GM18951 (cell line): Measurements from ENCODE around the gene DUSP8.

Source experiments
- POLR2A ChIP-seq: IDR thresholded peaks from 4 replicates; pipeline ENCODE4 v1.6.1; 2011; ENCODE audit warnings: mild to moderate bottlenecking; ENCODE audit not compliant: insufficient read length, insufficient read depth; ENCODE audit errors: extremely low read depth
- in situ Hi-C: fragments of 300-500 bp; cut with MboI; formaldehyde crosslinking; loops from one replicate; pipeline ENCODE4 v1.12.0; 2022; ENCODE audit warnings: low sequenced_read_pairs, mixed read lengths, inconsistent platforms; ENCODE audit not compliant: unreplicated experiment

Gene DUSP8

DNA sequence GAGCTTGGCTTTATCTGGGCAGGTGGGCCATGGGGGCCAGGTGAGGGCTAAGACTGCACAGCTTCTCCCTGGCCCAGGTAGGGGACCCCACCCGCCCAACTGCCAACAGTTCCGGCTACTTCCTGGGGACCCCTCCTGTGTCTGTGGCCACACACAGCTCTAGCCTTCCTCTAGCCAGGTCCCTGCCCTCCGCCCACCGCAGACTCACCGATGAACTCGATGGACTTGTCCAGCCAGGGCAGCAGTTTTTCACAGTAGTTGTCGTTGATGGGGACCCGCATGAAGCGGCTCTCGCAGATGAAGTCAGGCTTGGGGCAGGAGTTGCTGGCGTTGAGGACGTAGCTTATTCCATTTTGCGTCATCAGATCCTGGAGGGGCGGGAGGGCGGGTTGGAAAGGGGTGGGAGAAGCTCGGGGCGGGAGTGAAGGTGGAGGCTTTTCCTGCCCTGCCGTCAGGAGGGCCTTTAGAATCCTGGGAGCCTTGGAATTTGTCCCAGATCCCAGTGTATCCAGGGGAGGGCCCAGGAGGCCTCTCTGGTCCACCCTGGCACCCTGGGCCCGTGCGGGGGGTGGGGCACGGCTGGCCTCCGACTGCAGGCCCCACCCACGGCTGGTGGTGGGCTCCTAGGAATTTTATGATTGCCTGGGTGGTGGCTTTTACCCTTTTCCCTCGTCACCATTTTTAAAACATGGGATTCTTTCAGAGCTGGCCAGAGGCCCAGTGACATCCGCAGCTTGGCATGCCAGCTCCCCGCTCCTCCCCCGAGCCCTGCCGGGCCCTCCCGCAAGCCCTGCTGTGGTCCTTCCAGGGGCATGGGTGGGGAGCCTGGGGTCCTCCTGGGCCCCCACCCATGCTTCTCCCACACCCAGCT is 13.9 kb downstream of the DUSP8 start:
- no peak for TF ChIP-seq POLR2A
- in situ Hi-C loops, result no loop called here

DNA sequence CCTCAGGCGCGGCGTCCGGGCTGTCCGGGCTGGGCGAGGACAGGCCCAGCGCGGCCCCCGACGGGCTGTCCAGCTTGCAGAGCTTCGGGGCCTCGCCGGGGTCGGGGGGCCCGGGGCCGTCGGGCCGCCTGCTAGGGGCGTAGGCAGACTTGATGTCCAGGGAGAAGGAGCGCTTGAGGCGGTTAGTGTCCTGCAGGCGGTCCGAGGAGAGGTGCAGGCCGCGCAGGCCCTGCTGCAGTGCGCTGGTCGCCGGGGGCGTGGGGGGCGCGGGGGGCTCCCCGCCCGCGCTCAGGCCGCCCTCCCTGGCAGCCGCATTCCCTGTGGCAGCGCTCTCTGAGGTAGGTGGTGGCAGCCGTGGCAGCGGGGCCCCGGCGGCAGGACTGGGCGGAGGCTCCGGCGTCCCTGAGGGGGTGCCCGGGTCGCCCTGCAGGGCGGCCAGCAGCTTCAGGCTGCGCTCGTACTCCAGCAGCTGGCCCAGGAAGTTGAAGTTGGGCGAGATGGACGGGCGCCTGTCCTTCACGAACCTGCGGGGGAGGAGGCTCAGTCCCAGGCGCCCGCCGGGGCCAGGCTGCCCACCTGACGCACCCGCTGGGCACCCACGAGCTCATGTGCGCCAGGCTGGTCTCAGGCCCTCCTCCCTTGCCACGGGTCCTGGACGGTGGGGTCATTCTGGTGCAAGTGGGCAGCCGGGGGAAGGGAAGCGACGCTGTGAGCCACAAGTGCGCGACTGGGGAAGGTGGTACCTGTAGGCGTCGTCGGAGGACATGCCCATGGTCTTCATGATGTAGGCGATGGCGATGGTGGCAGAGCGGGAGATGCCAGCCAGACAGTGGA is 14.8 kb downstream of the DUSP8 start:
- TF ChIP-seq POLR2A, result no peak
- in situ Hi-C loops, result no loop called here

DNA sequence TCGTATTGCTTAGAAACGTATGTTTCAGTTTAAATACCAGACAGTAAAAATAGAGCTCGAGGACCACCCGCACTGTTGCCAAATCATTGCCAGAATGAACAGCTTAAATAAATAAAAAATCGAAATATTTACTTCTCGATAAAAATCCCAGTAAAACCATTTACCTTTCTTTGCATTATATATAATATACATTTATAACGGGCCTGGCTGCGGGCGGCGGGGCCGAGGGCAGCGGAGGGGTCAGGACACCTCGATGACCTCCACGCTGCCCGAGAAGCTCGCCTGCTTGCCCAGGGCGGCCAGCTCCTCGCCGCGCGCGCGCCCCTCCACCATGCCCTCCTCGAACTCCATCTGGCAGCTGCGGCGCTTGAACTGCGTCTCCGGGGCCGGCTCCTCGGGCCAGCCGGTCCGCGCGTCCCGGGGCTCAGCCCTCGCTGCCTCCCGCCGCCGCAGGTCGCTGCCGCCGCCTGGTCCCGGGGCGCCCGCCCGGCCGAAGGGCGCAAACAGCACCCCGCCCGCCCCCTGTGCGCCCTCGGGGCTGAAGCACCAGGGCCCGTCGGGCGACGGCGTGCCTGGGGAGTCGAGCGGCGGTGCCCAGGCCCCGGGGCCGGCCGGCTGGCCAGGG is 15.7 kb downstream of the DUSP8 start:
- TF ChIP-seq POLR2A, result no peak
- in situ Hi-C loops, result no loop called here

DNA sequence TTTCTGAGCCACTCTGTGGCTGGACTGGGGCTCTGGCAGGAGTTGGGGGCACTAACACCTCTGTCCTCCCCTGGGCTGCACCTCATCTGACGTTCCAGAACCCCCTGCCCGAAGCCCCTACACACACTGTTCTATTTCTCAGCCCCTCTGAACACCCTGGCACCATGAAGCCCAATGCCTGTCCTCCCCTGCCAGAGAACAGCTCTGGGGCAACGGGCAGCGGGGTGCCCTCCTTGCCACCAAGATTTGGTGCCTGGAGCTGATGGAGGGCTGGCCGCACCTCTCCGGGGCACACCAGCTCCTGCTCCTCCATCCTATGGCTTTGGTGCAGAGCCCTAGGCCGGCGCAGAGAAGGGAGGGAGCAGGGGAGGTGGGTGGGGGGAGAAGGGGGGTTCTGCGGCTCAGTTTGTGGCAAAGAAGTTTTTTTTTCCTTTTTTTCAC is 16.3 kb downstream of the DUSP8 start:
- no peak for TF ChIP-seq POLR2A
- in situ Hi-C loops, result no loop called here

DNA sequence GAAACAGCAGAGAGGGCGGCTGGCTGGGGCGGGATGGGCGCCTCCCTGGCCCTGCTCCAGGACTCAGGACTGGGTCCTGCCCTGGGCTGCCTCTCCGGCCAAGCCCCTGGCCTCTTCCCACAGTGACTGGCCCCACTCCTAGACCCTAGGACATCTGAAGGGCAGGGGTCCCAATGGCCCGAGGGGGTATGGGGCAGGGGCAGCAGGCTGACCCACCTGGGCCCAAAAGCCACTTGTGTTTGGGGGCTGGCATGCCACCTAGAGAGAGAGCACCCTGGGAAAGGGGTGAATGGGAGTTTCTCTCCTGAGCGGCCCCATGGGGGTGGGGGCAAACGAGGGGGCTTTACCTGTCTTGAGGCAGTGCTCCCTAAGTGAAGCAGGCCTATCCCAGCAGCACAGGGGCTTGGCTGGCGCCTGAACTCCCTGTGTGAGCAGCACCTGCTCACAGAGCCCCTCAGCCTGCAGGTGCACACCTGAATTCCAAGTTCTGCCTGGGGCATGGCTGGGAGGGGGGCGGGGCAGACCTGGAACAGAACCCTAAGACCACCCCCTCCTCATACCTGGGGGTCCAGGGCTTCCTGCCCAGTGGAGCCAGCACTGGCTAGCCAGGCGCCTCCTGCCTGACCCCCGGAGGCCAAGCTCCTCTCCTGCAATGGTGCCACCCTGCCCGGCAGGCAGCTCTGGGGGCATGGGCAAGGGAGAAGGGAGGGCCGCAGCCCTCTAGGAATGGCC is 16.9 kb downstream of the DUSP8 start:
- TF ChIP-seq POLR2A, result no peak
- in situ Hi-C loops, result no loop called here

DNA sequence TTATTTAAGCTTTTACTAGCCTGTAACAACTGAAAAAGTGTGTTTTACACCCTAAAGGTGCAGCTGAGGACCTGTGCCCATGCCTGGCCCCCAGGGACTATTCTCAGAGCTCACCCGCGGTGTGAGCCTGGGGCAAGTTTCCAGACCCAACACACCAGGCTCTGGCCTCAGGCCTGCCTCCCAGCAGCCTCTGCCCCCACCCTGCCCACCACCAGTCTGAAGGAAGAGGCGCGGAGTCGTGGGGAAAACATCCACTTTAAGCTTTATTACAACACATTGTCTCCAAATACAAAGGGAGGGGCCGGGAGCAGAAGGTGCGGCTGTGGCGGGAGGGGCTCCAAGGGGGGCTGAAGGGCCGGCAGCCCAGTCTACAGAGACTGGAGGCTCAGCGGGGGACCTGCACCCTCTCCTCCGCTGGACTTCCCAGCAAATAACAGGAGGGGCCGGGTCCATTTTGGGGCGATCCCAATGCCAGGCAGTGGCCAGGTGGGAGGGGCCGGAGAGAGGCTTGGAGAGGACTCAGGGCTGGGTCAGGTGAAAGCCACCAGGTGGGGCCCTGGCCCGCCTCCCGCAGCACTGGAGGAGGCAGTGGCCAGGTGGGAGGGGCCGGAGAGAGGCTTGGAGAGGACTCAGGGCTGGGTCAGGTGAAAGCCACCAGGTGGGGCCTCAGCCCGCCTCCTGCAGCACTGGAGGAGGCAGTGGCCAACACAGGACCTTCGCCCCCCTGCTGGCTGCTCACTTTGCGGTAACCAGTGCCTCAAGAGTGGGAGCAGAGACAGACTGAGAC is 18.1 kb downstream of the DUSP8 start:
- no peak for TF ChIP-seq POLR2A
- in situ Hi-C loops, result no loop called here

DNA sequence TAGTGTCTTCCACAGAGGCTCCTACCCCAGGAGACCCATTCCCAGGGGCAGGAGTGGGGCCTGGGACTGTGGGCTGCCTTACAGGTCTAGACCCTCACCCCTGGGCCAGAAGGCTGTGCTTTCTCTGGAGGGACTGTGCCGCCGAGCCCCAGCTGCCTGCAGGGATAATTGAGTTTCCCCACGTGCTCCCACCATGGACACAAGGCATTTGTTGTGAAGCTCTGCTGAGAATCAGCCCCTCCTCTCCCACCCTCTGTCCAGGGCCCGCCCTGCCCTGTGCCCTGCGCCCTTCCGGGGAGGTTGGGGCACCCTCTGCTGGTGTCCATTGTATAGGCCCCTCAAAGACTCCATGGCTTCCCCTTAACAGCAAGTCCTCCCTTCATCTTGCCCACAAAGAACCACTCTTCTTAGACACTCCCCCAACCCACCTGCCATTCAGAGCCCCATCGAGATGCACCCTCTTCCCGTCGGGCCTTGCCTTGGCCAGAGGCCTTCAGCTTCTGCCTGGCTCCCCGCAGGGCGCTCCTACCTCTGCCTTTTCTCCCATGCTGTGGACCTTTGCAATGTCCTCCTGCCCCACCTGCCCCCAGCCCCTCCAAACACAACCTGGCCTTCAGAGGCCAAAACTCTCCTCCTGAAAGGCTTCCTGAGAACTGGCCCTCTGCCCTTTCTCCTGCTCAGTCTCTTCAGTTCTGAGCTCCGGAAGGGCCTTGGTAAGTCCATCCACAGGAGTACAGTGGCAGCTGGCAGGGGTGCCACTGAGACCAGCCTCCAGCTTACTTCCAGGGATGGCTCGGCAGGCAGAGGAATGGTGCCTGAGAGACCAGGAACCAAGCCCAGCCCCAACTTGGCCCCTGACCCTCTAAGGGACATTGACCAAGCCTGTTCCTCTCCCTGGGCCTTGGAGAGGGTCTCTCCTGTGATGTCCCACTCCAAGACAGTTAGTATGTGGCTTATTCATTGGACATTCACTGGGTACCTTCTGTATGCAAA is 22.4 kb downstream of the DUSP8 start:
- no peak for TF ChIP-seq POLR2A
- in situ Hi-C loops, result no loop called here

DNA sequence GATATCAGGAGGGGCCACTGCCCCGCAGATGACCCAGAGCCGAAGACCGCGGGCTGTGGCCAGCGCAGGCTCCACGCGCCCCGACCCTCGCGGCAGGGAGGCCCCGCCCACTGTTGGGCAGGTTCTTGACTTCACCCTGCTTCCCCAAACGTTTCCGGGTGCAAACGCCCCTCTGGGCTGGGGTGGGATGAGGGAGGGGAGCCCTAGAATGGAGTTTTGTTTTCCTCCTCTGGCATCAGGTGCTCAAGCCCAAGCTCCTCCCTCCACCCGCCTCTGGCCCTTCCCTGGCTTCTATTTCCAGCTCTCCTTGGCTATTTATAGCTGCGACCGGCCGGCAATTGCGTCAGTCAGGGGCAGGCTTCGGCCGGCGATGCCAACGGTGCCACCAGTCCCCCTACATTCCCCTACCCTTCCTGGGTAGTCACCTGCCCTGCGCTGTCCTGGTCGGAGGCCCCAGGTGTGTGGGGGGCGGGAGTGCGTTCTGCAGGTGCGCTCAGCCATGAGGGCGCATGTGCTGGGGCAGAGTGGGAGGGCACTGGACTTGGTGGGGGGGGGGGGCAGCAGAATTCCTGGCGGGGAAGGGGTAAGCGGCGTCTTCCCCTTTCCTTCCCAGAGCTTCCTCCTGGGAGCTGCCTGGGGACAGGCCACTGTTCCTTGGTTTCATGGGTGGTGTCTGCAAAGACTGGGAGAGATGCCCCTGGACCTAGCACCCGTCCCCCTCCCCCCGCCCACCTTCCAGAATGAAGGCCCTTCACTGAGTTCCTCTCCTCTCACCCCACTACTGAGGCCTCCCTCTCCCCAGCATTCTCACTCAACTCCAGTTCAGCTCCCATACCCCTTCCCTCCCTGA is 23.6 kb downstream of the DUSP8 start:
- no peak for TF ChIP-seq POLR2A
- in situ Hi-C loops, result no loop called here

DNA sequence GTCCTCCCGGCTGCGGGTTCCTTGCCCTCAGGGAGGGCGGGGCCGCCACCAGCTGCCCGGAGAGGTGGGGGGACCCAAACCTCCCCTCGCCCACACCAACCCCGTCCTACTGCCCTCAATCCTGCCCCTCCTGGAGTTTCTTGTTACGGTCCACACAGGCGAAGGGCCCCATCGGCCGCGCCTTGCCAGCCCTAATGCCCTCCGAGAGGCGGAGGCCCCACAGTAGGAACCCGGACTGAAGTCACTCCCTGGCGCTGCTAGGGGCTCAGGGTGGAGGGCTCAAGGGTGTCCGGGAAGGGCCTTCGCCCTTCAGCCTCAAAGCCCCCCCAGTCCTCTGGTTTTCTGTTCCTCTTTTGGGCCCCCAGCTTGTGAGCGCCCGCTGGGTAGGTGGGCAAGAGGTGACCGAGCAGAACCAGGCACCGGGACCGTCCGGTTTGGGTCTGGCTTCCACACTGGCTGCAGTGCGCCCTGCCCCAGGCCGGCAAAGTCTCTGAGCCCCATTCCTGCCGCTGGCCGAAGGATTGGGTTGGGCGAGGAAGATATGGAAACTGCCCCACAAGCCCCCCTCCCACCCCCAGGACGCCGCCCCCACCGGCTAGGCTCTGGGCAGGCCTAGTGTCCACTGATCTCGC is 24.5 kb downstream of the DUSP8 start:
- in situ Hi-C loops, result no loop called here
- no peak for TF ChIP-seq POLR2A
